Activated CD4-positive, alpha-beta T cell treated with anti-CD3 and anti-CD28 coated beads, Interleukin-2, amount 10 ng/mL, durations not matched to agents 24 days and 14 days (primary cell): Measurements from ENCODE around the gene ABCB10. TPM values are rescaled to one million over a fixed set of nuclear protein-coding genes. Genes with fewer than 3 reads are reported as not detected.
"Not testable (repeated sequence)": the region's sequence is repeated elsewhere in the genome, so short reads cannot be mapped to it uniquely, and the experiment has no call there.

Experiments used
- DNase-seq: peaks from one replicate; pipeline ENCODE4 v3.0.0; 2022
- H3K27ac Mint-ChIP-seq: one replicate; pipeline ENCODE4 v1.8.0; 2022; ENCODE audit warnings: mild to moderate bottlenecking, mixed read lengths
- H3K27me3 Mint-ChIP-seq: one replicate; pipeline ENCODE4 v1.8.0; 2022; ENCODE audit warnings: mixed read lengths
- H3K36me3 Mint-ChIP-seq: one replicate; pipeline ENCODE4 v1.8.0; 2022; ENCODE audit warnings: low read depth, mild to moderate bottlenecking, mixed read lengths
- H3K4me1 Mint-ChIP-seq: one replicate; pipeline ENCODE4 v1.8.0; 2021; ENCODE audit warnings: mixed read lengths
- H3K4me3 Mint-ChIP-seq: one replicate; pipeline ENCODE4 v1.8.0; 2022; ENCODE audit warnings: mild to moderate bottlenecking, moderate library complexity, mixed read lengths
- H3K9me3 Mint-ChIP-seq: one replicate; pipeline ENCODE4 v1.8.0; 2021; ENCODE audit warnings: mixed read lengths
- intact Hi-C: fragments of 100-400 bp; cut with micrococcal nuclease; formaldehyde crosslinking; loops from one replicate; pipeline ENCODE4 v1.15.1; 2023
- total RNA-seq: library from RNA; stranded (reverse); gene quantifications from 2 replicates; pipeline ENCODE4 v1.2.3, GENCODE V29; 2022

Gene ABCB10
- total RNA-seq, 1 donor from 2014 or later: 49.7 TPM

- Mint-ChIP-seq H3K27me3 (peaks cover 2% of the 10 kb centered on the region), H3K9me3 (peaks cover 5% of the 10 kb centered on the region), H3K4me1 (peaks cover 32% of the 10 kb centered on the region), H3K36me3 (peaks cover 19% of the 10 kb centered on the region), H3K27ac (peak overlapping the region; percentile 15), H3K4me3 (peak overlapping the region; percentile 92)
- intact Hi-C loops: no loop called here
- no peak for DNase-seq
Measured at GRCh38 chr1:229506633-229507032, 51.9 kb downstream of the ABCB10 start.

GRCh38 chr1:229495782-229496181 is 62.7 kb downstream of the ABCB10 start:
- H3K4me3 Mint-ChIP-seq: no peak overlapping the region
- H3K27me3 Mint-ChIP-seq: no peaks in the 10 kb centered on the region
- no peaks in the 10 kb centered on the region for H3K9me3 Mint-ChIP-seq
- no peak overlapping the region for H3K27ac Mint-ChIP-seq
- no peaks in the 10 kb centered on the region for H3K4me1 Mint-ChIP-seq
- peaks cover 47% of the 10 kb centered on the region for H3K36me3 Mint-ChIP-seq
- DNase-seq: no peak
- intact Hi-C loops: no loop called here

GRCh38 chr1:229487181-229487580 is 71.3 kb downstream of the ABCB10 start:
- H3K4me3 Mint-ChIP-seq: no peak overlapping the region
- no peak overlapping the region for H3K27ac Mint-ChIP-seq
- H3K36me3 Mint-ChIP-seq: peaks cover 49% of the 10 kb centered on the region
- peaks cover 1% of the 10 kb centered on the region for H3K4me1 Mint-ChIP-seq
- intact Hi-C loops: no loop called here
- H3K27me3 Mint-ChIP-seq: no peaks in the 10 kb centered on the region
- H3K9me3 Mint-ChIP-seq: no peaks in the 10 kb centered on the region
- DNase-seq: no peak

GRCh38 chr1:229485318-229485717 is 73.2 kb downstream of the ABCB10 start:
- Mint-ChIP-seq H3K27me3 (no peaks in the 10 kb centered on the region), H3K4me1 (peaks cover 3% of the 10 kb centered on the region), H3K27ac (no peak overlapping the region), H3K9me3 (no peaks in the 10 kb centered on the region), H3K36me3 (peaks cover 51% of the 10 kb centered on the region), H3K4me3 (no peak overlapping the region)
- no peak for DNase-seq
- intact Hi-C loops: no loop called here

- Mint-ChIP-seq H3K36me3 (peaks cover 51% of the 10 kb centered on the region), H3K4me1 (peaks cover 7% of the 10 kb centered on the region), H3K4me3 (no peak overlapping the region), H3K27ac (peak overlapping the region; percentile 12), H3K27me3 (no peaks in the 10 kb centered on the region), H3K9me3 (no peaks in the 10 kb centered on the region)
- DNase-seq: no peak
- intact Hi-C loops: loop anchor here (1.0 kb wide), 2 partner anchors 224 to 818 kb away; no protein-coding TSS in a partner anchor
Measured at GRCh38 chr1:229482511-229482910, 76.0 kb downstream of the ABCB10 start.

GRCh38 chr1:229480495-229480894 is 78.0 kb downstream of the ABCB10 start:
- Mint-ChIP-seq H3K4me3 (no peak overlapping the region), H3K36me3 (peaks cover 51% of the 10 kb centered on the region), H3K27ac (no peak overlapping the region), H3K27me3 (no peaks in the 10 kb centered on the region), H3K9me3 (no peaks in the 10 kb centered on the region), H3K4me1 (peaks cover 7% of the 10 kb centered on the region)
- intact Hi-C loops: no loop called here
- DNase-seq: no peak

- no peaks in the 10 kb centered on the region for H3K9me3 Mint-ChIP-seq
- intact Hi-C loops: no loop called here
- peaks cover 50% of the 10 kb centered on the region for H3K36me3 Mint-ChIP-seq
- H3K4me3 Mint-ChIP-seq: no peak overlapping the region
- no peaks in the 10 kb centered on the region for H3K27me3 Mint-ChIP-seq
- no peak for DNase-seq
- H3K27ac Mint-ChIP-seq: no peak overlapping the region
- H3K4me1 Mint-ChIP-seq: peaks cover 7% of the 10 kb centered on the region
Measured at GRCh38 chr1:229479660-229480399, 78.7 kb downstream of the ABCB10 start.

GRCh38 chr1:229478852-229479251 is 79.7 kb downstream of the ABCB10 start:
- no peak for DNase-seq
- intact Hi-C loops: no loop called here
- Mint-ChIP-seq H3K9me3 (no peaks in the 10 kb centered on the region), H3K27me3 (no peaks in the 10 kb centered on the region), H3K27ac (no peak overlapping the region), H3K4me3 (no peak overlapping the region), H3K36me3 (peaks cover 55% of the 10 kb centered on the region), H3K4me1 (peaks cover 7% of the 10 kb centered on the region)

GRCh38 chr1:229475859-229476258 is 82.6 kb downstream of the ABCB10 start:
- H3K4me1 Mint-ChIP-seq, H3K27ac Mint-ChIP-seq, DNase-seq, H3K9me3 Mint-ChIP-seq, H3K27me3 Mint-ChIP-seq, intact Hi-C loops, H3K4me3 Mint-ChIP-seq: not testable (repeated sequence)
- H3K36me3 Mint-ChIP-seq: peaks cover 46% of the 10 kb centered on the region

GRCh38 chr1:229474509-229474908 is 84.0 kb downstream of the ABCB10 start:
- no peak for DNase-seq
- intact Hi-C loops: no loop called here
- Mint-ChIP-seq H3K4me1 (peaks cover 4% of the 10 kb centered on the region), H3K4me3 (no peak overlapping the region), H3K27me3 (no peaks in the 10 kb centered on the region), H3K36me3 (peaks cover 52% of the 10 kb centered on the region), H3K9me3 (no peaks in the 10 kb centered on the region), H3K27ac (no peak overlapping the region)

- Mint-ChIP-seq H3K27ac (no peak overlapping the region), H3K4me3 (no peak overlapping the region), H3K9me3 (no peaks in the 10 kb centered on the region), H3K27me3 (no peaks in the 10 kb centered on the region), H3K4me1 (no peaks in the 10 kb centered on the region), H3K36me3 (peaks cover 50% of the 10 kb centered on the region)
- intact Hi-C loops: no loop called here
- DNase-seq: no peak
Measured at GRCh38 chr1:229471175-229471574, 87.3 kb downstream of the ABCB10 start.

GRCh38 chr1:229470406-229471043 is 88.0 kb downstream of the ABCB10 start:
- no peaks in the 10 kb centered on the region for H3K9me3 Mint-ChIP-seq
- H3K27me3 Mint-ChIP-seq: no peaks in the 10 kb centered on the region
- no peak for DNase-seq
- H3K4me1 Mint-ChIP-seq: no peaks in the 10 kb centered on the region
- H3K27ac Mint-ChIP-seq: no peak overlapping the region
- intact Hi-C loops: no loop called here
- peaks cover 48% of the 10 kb centered on the region for H3K36me3 Mint-ChIP-seq
- no peak overlapping the region for H3K4me3 Mint-ChIP-seq

GRCh38 chr1:229466887-229467286 is 91.6 kb downstream of the ABCB10 start:
- Mint-ChIP-seq H3K4me3 (no peak overlapping the region), H3K9me3 (no peaks in the 10 kb centered on the region), H3K36me3 (peaks cover 62% of the 10 kb centered on the region), H3K27ac (no peak overlapping the region), H3K4me1 (no peaks in the 10 kb centered on the region), H3K27me3 (no peaks in the 10 kb centered on the region)
- no peak for DNase-seq
- intact Hi-C loops: no loop called here
